HL-60 (cell line): ENCODE measurements around the gene CPNE2.

ENCODE experiments used
- DNase-seq, 2 experiments: peaks; one replicate each; pipeline ENCODE4 v3.0.0-alpha.2; 2010 to 2020; ENCODE audit warnings: low read depth in 1 of 2, low spot score in 1 of 2
- H3K27ac ChIP-seq: fragments of 250-450 bp; sonication (Bioruptor Pico); replicated peaks from 2 replicates; pipeline ENCODE4 v1.5.1; 2020; ENCODE audit warnings: mild to moderate bottlenecking, moderate library complexity
- H3K27me3 ChIP-seq: fragments of 250-450 bp; sonication (Bioruptor Pico); 2 replicates; pipeline ENCODE4 v1.5.1; 2021; ENCODE audit warnings: mild to moderate bottlenecking, moderate library complexity; ENCODE audit not compliant: insufficient read depth, poor library complexity, severe bottlenecking
- H3K4me3 ChIP-seq: replicated peaks from 2 replicates; pipeline ENCODE4 v1.5.1; 2011; ENCODE audit warnings: mild to moderate bottlenecking, control low read depth, low read length; ENCODE audit not compliant: insufficient read depth
- GABPA ChIP-seq: IDR thresholded peaks from 2 replicates; pipeline ENCODE4 v1.6.1; 2012; ENCODE audit warnings: low read depth
- POLR2AphosphoS5 ChIP-seq: IDR thresholded peaks from 2 replicates; pipeline ENCODE4 v1.6.1; 2012; ENCODE audit warnings: low read depth
- SPI1 ChIP-seq: IDR thresholded peaks from 2 replicates; pipeline ENCODE4 v1.6.1; 2012; ENCODE audit warnings: low read depth, mild to moderate bottlenecking, borderline replicate concordance
- TF ChIP-seq, protein P1 (sequence below): IDR thresholded peaks from 2 replicates; pipeline ENCODE4 v1.6.1; 2012; ENCODE audit warnings: low read depth; ENCODE audit not compliant: insufficient replicate concordance
- TF ChIP-seq, protein P2 (sequence below): IDR thresholded peaks from one replicate; pipeline ENCODE4 v1.5.1; 2011; ENCODE audit warnings: low read length, control low read depth, inconsistent platforms; ENCODE audit not compliant: insufficient read depth

The CPNE2 gene

DNA sequence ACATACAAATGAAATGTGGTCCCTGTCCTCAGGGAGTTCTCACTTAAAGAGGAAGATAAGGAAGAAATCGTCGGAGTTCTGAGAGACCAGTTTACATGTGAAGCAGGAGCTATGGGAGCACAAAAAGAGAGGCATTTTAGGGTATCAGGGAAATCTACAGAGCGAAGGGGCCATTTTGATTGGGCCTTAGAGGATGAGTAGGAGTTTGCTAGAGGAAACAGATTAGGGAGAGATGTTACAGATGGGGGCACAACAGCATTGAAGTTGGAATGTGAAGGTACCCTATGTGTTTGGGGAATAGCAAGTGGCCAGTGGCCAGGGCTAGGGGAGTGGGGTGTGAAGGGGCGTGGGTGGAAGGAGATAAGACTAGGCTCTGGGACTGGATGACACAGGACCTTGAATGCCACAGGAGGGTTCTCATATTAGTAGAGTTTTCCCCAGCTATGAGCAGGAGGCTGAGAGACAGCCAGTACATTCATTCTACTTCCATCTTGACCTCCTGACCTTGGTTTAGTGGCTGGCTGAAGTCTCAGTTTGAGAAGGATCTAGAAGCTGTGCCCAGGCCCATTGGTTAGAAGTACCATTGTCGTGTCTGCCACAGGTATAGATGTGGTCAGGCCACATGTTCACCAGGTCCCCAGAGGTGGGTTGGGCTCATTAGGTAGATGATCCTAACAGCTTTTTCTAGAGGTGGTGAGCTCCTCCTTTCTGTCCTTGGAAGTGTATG is 34.8 kb downstream of the CPNE2 start:
- Histone ChIP-seq H3K27ac (no peak overlapping the region), H3K27me3 (no peaks in the 10 kb centered on the region), H3K4me3 (no peak overlapping the region)
- no peak for DNase-seq
- TF ChIP-seq, protein P1, sequence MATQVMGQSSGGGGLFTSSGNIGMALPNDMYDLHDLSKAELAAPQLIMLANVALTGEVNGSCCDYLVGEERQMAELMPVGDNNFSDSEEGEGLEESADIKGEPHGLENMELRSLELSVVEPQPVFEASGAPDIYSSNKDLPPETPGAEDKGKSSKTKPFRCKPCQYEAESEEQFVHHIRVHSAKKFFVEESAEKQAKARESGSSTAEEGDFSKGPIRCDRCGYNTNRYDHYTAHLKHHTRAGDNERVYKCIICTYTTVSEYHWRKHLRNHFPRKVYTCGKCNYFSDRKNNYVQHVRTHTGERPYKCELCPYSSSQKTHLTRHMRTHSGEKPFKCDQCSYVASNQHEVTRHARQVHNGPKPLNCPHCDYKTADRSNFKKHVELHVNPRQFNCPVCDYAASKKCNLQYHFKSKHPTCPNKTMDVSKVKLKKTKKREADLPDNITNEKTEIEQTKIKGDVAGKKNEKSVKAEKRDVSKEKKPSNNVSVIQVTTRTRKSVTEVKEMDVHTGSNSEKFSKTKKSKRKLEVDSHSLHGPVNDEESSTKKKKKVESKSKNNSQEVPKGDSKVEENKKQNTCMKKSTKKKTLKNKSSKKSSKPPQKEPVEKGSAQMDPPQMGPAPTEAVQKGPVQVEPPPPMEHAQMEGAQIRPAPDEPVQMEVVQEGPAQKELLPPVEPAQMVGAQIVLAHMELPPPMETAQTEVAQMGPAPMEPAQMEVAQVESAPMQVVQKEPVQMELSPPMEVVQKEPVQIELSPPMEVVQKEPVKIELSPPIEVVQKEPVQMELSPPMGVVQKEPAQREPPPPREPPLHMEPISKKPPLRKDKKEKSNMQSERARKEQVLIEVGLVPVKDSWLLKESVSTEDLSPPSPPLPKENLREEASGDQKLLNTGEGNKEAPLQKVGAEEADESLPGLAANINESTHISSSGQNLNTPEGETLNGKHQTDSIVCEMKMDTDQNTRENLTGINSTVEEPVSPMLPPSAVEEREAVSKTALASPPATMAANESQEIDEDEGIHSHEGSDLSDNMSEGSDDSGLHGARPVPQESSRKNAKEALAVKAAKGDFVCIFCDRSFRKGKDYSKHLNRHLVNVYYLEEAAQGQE = no peak
- no peak for TF ChIP-seq SPI1

DNA sequence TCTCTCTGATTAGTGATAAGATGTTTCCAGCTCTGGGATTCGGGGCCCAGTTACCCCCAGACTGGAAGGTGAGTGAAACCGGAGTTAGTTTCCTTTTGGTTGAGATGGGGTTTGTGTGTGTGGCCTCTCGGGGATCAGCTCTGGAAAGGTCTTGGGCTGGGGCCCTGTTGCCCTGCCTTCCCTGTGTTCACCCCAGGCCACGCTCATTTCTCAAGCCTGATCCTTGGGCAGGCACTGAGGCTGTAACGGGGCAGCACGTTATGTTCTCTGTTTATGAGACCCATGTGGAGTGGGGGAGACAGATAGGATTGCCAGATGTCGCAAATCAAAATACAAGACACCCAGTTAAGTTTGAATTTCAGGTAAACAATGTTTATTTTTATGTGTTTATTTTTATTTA is 35.5 kb downstream of the CPNE2 start:
- no peaks in the 10 kb centered on the region for H3K27me3 ChIP-seq
- H3K4me3 ChIP-seq = no peak overlapping the region
- TF ChIP-seq GABPA (no peak), SPI1 (no peak), POLR2AphosphoS5 (no peak)
- TF ChIP-seq, protein P1 = no peak
- TF ChIP-seq, protein P2, sequence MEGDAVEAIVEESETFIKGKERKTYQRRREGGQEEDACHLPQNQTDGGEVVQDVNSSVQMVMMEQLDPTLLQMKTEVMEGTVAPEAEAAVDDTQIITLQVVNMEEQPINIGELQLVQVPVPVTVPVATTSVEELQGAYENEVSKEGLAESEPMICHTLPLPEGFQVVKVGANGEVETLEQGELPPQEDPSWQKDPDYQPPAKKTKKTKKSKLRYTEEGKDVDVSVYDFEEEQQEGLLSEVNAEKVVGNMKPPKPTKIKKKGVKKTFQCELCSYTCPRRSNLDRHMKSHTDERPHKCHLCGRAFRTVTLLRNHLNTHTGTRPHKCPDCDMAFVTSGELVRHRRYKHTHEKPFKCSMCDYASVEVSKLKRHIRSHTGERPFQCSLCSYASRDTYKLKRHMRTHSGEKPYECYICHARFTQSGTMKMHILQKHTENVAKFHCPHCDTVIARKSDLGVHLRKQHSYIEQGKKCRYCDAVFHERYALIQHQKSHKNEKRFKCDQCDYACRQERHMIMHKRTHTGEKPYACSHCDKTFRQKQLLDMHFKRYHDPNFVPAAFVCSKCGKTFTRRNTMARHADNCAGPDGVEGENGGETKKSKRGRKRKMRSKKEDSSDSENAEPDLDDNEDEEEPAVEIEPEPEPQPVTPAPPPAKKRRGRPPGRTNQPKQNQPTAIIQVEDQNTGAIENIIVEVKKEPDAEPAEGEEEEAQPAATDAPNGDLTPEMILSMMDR = no peak
- H3K27ac ChIP-seq = no peak overlapping the region
- no peak for DNase-seq

DNA sequence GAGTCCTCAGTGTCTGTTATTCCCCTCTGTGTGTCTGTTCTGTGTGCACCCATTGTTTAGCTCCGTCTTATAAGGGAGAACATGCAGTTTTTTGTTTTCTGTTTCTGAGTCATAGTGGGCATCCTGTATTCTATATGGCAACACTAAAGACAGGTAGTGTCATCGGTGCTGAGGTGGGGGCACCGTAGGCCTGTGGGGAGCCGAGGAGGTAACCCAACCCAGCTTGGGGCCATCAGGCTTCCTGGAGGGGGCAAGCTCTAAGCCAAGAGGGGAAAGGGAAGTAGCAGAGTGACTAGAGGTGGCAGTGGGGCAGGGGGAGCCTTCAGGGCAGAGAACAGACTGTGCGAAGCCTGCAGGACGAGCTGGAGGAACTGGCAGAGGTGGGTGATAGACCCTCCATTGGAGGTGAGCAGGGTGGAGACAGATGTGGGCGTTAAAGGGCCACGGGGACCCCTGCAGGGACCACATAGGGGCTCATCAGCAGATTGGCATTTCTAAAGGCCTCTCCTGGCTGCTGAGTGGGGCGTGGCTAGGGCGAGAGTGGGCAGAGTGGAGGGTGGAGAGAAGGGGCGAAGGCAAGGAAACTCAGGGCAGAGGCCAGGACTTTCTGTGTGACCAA is 36.5 kb downstream of the CPNE2 start:
- no peaks in the 10 kb centered on the region for H3K27me3 ChIP-seq
- H3K27ac ChIP-seq = no peak overlapping the region; the same call in 1 of the 2 replicates
- DNase-seq = no peak
- TF ChIP-seq SPI1 (no peak), POLR2AphosphoS5 (no peak)
- no peak overlapping the region for H3K4me3 ChIP-seq

DNA sequence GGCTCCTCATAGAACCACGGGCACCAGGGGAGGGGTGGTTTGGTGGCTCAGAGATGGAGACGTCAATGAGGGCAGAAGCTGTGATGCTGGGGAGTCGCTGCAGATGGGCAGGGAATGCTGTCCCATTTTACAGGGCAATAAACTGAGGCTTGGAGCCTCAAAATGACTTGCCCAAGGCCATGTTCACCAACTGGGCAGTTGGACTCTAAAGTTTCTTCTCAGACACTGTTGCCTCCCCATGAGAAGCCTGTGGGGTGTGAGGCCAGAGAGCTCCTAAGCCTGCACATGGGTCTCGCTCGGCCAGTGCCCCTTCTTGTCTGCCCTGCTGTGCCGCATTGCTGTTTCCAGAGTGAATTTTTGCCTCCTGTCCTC is 38.6 kb downstream of the CPNE2 start:
- H3K4me3 ChIP-seq = no peak overlapping the region
- no peak overlapping the region for H3K27ac ChIP-seq
- DNase-seq = no peak
- H3K27me3 ChIP-seq = no peaks in the 10 kb centered on the region
- TF ChIP-seq, protein P1 = no peak
